GM21529 (cell line): ENCODE results near the gene CLRN1.
"Not testable (repeated sequence)": the region's sequence is repeated elsewhere in the genome, so short reads cannot be mapped to it uniquely, and the experiment has no call there.

Experiments
- ATAC-seq: cut with Tn5 transposase; IDR thresholded peaks from one replicate; pipeline ENCODE4 v1.9.1; 2021; ENCODE audit not compliant: unreplicated experiment

CLRN1 gene

GRCh38 chr3:150972366-150973071, at the start of gene CLRN1:
Gene CLRN1, minus strand, starts transcription at chr3:150972727. Its CDS starts 19 bp downstream, at chr3:150972708.
- no peak for ATAC-seq

GRCh38 chr3:151016478-151016795, 43.9 kb upstream of the CLRN1 start:
- ATAC-seq: no peak

GRCh38 chr3:151015767-151016477, 43.4 kb upstream of the CLRN1 start:
- ATAC-seq: no peak

GRCh38 chr3:151015181-151015580, 42.7 kb upstream of the CLRN1 start:
- ATAC-seq: no peak

- no peak for ATAC-seq
Observed at GRCh38 chr3:151014501-151015018, 42.0 kb upstream of the CLRN1 start.

- no peak for ATAC-seq
Observed at GRCh38 chr3:151012753-151013152, 40.2 kb upstream of the CLRN1 start.

GRCh38 chr3:151011427-151011826, 38.9 kb upstream of the CLRN1 start:
- ATAC-seq: no peak

- no peak for ATAC-seq
Observed at GRCh38 chr3:151009981-151010380, 37.5 kb upstream of the CLRN1 start.

- no peak for ATAC-seq
Observed at GRCh38 chr3:151009430-151009829, 36.9 kb upstream of the CLRN1 start.

GRCh38 chr3:151008699-151009098, 36.2 kb upstream of the CLRN1 start:
- ATAC-seq: no peak

GRCh38 chr3:151003768-151004134, 31.2 kb upstream of the CLRN1 start:
- no peak for ATAC-seq

GRCh38 chr3:151003029-151003767, 30.7 kb upstream of the CLRN1 start:
- no peak for ATAC-seq

GRCh38 chr3:151002003-151002981, 29.8 kb upstream of the CLRN1 start:
- no peak for ATAC-seq

- ATAC-seq: no peak
Observed at GRCh38 chr3:150998996-150999395, 26.5 kb upstream of the CLRN1 start.

- ATAC-seq: no peak
Observed at GRCh38 chr3:150996731-150997130, 24.2 kb upstream of the CLRN1 start.

GRCh38 chr3:150995510-150995909, 23.0 kb upstream of the CLRN1 start:
- ATAC-seq: no peak

GRCh38 chr3:150989208-150989607, 16.7 kb upstream of the CLRN1 start:
- no peak for ATAC-seq

GRCh38 chr3:150988395-150988794, 15.9 kb upstream of the CLRN1 start:
- ATAC-seq: not testable (repeated sequence)

GRCh38 chr3:150985711-150986110, 13.2 kb upstream of the CLRN1 start:
- ATAC-seq: no peak

GRCh38 chr3:150984066-150984465, 11.5 kb upstream of the CLRN1 start:
- no peak for ATAC-seq
